Right renal cortex interstitium (tissue), 3 donors: ENCODE results near the gene SCN3B. TPM values are rescaled to one million over a fixed set of nuclear protein-coding genes. Genes with fewer than 3 reads are reported as not detected.

Experiments
- DNase-seq, 3 donors: peaks; one replicate each; pipeline ENCODE4 v3.0.0-alpha.2; 2013; ENCODE audit warnings: low read depth in 3 of 3, low spot score in 2 of 3
- polyA plus RNA-seq, 3 donors: library from polyadenylated mRNA; unstranded; fragments of 120-200 nt; gene quantifications; one replicate each; pipeline ENCODE4 v1.2.1, GENCODE V29; 2013; ENCODE audit not compliant: insufficient read length in 3 of 3

Gene SCN3B
- polyA plus RNA-seq, 3 donors = 1.2 to 1.6 (median 1.3) TPM

- no peak for DNase-seq
Measured at GRCh38 chr11:123579482-123579812, 75.0 kb downstream of the SCN3B start.

Other genes starting within 250 kb of the SCN3B start
- 10 to 100 TPM in 2 of 3 donors, 1 to 10 TPM in 1; 9.7 to 12.1 (median 11.3) TPM for gene GRAMD1B, start 224.4 kb downstream of the SCN3B start, polyA plus RNA-seq
- gene ZNF202, start 87.0 kb upstream of the SCN3B start, polyA plus RNA-seq = 10 to 100 TPM; 16.6 to 18.2 (median 16.6) TPM
- not detected for gene OR6X1, start 99.9 kb upstream of the SCN3B start, polyA plus RNA-seq
- gene OR6M1, start 151.7 kb upstream of the SCN3B start, polyA plus RNA-seq = not detected
- gene TMEM225, start 231.0 kb upstream of the SCN3B start, polyA plus RNA-seq = not detected
- gene OR8D4, start 247.5 kb upstream of the SCN3B start, polyA plus RNA-seq = not detected